Measurements from ENCODE around the gene TTC34.
"Not testable (repeated sequence)": the region's sequence is repeated elsewhere in the genome, so short reads cannot be mapped to it uniquely, and the experiment has no call there.

TTC34 gene

DNA sequence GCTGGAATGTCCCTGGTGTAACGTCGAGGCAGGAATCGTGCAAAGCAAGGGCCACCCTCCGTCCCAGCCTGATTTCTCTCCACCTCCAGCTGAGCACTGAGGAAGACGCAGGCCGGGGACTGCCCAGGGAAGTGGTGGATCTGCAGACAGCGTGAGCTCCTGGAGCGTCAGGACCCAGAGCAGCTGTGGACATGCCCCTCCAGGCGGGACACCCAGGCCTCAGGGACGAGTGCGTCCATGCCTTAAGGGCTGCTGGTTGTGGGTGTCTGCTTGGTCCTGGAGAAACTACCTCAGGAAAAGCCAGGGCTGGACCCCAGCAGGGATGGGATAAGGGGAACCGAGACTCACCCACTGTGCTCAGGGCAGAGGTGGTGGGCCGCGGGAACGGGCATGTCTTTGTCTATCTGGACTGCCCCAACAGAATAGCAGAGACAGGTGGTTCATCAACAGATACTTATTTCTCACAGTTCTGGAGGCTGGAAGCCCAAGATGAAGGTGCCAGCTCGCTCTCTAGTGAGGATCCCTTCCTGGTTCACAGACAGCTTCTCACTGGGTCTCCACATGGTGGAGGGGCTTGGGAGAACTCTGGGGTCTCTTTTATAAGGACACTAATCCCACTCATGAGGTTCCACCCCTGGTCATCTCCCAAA, 162.9 kb downstream of the TTC34 start:
- DNase-seq = no peak

DNA sequence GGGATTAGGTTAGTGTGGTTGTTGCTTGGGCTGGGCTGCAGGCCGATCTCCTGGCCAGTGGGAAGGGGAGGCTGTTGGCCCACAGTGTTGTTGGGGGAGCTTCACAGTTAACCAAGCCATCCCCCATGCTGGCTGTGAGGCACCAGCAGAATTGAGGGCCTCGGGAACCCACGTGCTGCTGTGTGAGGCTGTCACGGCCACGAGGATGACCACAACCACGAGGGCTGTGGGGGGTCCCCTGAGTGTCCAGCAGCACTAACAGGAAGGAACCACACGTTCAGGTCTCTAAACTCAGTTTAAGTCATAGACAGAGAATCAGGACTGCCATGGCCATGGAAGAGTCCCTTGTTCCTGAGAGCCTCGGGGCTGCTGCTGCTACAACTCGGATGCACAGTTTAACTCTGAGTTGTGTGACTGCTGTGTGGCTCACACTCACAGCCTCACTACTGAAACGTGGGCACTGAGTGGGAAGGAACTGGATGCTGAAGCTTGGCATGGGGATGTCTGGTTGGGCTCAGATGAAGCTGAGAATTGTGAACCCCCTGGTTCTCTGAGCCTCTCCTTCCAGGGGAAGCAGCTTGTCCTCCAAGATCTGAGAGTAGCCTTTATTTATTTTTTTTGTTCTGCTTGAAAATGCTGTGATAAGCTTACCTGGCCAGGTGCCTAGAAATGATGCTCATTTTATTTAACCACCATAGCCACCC, 163.9 kb downstream of the TTC34 start:
- no peak for DNase-seq

DNA sequence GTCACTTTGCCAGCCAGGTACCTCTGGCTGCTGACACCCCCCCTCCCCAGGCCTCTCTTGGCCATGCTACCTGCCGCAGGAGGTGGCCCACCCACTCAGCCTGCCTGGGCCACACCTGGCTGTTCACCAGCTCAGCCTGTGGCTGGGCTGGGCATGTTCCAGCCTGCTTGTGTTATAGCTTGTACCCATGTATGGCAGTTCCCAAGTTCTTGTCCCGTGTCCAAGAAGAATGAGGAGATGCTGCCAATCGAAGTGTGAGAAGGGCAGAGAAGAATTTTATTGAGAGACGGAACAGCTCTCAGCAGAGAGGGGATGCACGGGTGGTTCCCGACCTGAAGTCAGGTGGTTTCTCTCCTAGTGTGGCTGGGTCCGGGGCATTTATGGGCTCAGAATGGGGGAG, 164.8 kb downstream of the TTC34 start:
- DNase-seq = no peak

DNA sequence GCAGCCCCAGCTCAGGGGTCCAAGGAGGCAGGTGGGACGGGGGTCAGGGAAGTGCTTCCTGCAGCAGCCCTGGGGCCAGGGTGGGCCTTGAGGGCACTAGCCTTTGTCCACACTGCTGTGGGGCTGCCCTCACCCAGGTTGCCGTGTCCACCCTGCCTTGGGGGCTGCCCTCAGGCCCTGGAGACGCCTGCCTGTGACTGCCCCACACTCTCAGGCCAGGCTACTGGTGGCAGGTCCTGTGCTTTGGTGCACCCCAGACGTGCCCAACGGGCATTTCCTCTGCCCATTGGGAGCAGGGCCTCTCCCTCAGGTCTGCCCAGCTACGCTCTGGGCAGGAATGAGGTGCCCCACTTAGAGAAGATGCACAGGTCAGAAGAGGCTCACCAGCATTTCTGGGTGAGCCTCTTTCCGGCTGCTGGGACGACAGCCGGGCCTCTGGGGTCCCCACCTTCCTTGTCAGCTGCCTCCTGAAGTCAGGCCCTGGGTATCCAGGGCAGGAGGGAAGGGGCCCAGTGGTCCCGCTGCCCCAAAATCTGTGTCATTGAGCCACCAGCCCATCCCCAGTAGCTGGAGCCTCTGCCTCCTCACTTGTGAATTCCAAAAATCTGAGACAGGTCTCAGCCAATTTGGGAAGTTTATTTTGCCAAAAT, 166.0 kb downstream of the TTC34 start:
- no peak for DNase-seq

DNA sequence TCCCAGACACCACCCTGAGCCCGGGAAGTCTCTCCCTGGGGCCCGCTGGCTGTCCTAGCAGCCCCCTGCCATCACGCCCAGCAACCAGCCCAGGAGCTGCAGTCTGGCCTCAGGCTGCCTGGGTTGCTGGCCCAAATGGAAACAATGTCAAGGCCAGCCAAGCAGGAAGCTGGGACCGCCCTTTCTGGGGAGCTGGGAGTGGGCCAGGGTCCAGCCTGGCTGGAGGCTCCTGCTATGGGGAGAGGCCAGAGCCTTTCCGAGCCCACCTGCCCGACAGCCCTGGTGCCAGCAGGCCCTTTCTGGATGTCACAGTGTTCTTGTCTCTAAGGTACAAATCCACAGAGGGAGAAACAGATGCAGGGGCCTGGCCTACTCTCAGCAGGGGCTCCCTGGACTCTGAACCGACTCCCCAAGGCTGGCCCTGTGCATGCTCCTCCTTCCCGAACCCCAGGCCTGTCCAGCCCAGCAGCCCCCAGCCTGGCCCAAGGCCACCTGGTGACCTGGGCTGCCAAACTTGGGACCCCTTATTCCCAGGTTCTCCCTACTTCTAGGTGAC, 167.5 kb downstream of the TTC34 start:
- DNase-seq = no peak

DNA sequence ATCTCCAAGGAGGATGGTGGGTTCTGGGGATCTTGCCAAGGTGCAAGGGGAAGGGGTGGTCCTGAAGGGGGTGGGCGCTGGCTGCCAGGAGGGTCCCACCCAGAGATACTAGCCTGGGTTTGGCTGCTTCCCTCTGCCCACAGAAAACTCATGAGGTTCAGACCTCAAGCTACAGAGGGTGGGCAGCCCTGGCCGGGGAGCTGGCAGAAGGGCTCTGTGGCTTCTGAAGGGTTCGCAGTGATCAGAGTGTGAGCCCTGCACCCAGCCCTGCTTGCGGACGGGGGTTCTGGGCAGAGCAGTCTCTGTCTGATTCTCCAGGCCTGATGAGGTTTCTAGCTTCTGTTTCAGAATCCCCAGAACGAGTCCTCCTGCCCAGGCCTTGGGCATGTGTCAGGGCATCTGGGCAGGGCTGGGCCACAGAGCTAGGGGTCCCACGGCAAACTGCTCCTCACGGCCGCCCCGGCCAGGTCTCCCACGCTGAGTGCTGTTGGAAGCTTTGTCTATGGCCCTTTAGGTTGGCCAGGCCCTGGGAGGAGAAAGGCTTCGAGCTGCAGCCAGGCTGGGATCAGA, 168.0 kb downstream of the TTC34 start:
- no peak for DNase-seq

DNA sequence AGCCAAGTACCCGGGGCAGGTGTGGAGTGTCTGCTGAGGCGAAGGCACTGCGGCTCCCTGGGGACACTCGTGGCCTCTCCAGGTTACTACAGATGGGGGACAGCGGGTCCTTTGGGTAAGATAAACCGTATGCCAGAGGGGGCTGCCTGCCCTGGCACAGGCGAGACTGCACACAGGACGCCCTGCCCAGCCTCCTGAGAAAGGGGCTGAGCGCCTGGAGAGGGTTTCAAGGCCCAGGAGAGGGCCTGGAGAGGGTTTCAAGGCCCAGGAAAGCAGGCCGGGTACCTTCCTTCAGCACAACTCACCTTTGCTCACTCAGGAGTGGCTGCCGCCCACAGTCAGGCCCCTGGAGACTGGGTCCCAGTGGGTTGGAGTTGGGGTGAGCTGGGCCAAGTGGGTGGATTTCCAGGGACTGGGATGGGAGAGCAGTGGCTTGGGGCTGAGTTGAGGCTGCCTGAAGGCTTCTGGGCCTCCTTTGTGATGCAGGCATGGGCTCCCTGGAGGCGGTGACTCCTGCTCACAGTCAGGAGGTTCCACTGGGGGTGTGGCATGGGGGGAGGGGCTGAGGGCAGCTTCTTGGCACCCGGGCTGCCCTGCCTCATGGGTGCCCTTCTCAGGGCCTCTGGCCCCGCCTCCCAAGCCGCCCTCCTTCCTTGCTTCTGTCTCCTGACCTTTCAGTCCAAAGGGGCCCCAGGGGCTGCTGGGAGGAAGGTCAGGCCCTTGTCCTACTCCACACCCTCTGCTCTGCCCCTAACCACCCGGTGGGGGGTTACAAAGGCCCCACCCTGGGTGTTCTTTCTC, 168.7 kb downstream of the TTC34 start, which contains the start of gene MMEL1:
TSS of gene MMEL1 (minus strand) at position 456 of the 801 bp plus-strand sequence. CDS start 3,532 bp downstream, outside the sequence.
- no peak for DNase-seq

DNA sequence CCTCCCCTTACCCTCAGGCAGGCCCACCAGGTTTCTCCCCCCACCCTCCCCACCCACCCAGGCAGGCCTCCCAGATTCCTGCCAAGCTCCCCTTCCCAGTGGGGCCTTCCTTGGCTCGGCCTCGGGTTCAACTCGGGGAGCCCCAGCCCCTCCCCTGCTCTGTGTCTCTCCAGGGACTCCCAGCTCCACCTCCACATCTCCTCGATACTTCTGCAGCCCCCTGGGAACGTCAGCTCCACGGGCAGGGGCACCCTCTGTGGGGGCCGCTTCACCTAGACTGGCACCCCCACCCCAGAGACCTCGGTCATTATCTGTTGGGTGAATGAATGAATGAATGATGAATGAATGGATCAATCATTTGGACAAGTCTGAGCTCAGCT, 169.5 kb downstream of the TTC34 start:
- no peak for DNase-seq

DNA sequence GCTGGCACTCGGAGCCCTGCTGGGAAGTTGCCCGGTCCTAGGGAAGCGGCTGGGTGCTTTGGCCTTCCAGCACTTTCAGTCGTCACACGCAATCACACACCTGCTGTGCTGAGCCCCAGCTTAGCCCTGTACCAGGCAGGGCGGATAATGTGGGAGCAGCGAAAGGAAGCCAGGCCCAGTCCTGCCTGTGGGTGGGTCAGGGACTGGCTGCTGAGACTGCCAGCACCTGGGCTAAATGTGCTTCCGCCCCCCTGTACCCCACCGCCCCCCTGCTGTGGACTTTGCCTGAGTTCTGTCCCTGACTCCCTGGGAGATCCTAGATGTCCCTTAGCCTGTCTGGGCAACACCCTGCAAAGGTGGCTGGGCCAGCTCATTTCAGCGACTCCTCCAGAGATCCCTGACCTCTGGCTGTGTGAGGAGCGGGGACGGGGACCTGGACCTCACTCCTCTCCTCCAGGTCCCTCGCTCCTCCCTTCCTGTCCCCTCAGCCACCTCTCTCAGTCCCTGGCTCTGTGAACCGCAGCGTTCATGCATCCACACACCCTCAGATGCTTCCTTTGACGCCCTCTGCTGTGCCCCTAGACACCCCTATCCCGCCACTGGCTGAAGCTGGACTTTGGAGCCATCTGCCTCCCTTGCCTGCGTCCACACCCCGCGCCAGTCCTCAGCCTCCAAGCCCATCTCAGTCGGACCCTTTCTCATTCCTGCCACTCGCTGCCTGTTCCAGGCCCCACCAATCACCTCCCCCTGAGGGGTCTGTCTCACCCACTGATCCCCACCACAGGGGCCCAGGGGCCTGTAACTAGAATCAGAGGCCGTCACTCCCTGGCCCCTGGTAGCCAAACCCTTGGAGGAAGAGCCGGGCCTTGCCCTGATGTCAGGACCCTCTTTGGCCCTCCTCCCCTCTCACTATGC, 170.1 kb downstream of the TTC34 start:
- no peak for DNase-seq

DNA sequence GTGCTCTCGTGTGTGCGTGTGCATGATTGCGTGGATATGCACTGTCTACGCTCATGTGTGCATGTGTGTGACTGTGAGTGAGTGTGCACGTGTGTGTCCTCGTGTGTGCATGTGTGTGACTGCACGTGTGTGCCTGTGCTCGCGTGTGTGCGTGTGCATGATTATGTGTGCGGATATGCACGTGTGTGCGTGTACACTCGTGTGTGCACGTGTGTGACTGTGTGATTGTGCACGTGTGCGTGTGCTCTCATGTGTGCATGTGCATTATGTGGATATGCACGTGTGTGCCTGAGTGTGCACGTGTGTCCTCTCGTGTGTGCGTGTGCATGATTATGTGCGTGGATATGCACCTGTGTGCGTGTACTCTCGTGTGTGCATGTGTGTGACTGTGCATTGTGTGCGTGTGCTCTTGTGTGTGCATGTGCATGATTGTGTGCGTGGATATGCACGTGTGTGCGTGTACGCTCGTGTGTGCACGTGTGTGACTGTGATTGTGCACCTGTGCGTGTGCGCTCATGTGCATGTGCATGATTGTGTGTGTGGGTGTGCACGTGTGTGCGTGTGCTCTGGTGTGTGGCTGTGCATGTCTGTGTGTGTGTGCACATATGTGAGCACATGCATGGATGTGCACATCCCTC, 170.9 kb downstream of the TTC34 start:
- no peak for DNase-seq

DNA sequence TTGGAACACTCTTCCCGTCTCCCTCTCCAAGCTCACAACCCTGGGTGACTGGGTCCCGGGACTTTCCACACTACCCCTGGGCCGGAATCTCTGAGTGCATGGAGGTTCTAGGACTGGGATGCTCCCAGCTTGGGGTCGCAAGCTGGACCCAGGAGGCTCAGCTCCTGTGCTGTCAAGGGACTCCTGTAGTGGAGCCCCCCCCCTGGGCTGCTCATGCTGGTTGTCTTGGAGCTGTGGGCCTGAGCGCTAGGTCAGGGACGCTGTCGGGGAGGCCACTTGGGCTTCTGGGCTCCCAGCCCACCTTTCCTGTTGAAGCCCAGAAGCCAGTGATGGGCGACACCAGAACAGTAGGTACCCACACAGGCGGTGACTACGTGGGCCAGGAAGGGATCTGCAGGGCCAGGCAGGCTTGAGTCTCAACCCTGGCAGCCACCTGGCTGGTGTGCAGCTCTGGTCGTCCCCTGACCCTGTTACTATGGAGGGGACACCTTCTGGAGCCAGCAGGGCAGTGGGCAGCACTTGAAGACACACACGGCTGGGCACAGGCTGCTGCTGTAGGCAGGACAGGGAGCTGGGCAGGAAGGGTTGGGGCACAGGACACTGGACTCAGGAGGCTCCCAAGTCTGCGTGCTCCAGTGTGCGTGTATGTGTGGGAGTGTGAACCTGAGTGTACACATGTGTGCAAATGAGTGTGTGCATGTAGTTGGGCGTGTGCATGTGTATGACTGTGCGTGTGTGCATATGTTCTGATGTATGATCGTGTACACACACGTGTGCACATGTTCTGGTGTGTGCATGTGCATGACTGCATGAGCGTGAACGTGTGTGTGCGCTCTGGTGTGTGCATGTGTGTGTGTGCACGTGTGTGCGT, 171.6 kb downstream of the TTC34 start:
- DNase-seq = no peak

DNA sequence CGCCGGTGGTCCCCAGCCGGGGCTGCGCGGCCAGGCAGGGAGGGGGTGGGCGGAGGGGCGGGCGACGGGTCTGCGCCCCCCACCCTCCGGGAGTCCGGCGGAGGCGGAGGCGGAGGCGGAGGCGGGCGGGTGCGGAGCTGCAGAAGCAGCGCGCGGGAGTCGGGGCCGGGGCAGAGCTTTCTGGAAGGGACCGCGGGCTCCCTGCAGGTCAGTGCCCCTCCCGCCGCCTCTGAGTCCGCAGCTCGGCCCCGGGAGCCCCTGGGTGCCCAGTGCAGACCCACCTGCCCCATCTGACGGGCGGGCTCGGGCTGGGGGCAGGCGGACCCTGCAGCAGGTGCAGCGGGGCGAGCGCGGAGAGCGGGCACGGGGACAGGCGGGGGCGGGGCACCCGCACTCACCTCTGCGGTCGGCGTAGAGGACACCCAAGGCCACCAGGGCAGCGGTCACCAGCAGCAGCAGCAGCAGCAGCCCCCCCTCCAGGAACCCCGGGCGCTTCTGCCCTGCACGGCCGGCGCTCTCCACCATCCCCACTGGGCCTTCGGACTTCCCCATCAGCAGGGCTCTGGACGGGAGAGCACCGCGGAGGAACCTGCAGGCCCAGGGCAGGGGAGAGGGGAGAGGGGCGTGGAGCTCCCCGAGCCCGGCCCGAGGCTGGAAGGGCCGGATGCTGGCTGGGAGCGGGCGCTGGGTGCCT, 172.4 kb downstream of the TTC34 start:
- no peak for DNase-seq

DNA sequence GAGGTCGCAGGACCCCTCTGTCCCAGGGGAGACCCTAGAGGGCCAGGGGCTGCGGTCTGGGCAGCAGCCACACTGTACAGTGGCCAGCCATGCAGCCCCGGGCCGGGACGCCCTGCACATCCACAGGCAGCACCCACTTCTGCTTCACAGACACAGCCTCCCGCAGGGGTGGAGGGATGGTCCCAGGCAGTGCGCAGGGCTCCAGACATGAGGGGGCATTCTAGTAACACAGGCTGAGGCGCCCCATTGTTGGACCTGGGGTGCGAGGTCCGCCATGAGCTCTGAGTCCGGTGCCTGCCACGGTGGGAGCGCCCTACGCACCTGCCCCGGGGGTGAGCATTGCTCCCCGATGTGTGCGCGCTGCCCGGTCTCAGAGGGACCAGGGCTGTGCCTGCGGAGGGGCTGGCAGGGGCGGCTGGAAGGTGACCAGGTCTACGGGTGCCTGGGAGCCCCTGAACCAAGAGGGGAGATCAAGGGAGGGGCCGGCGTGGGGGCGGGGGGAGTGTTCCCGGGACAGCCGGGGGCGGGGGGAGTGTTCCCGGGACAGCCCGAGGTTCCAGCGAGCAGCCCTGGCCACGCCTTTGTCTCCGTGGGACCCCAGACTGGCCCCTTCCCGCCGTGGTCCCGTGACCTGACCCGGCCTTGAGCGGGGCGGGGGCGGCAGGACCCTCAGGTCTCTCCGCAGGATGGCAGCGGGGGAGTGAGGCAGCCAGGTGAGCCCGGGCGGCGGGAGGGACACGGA, 173.1 kb downstream of the TTC34 start:
- no peak for DNase-seq

DNA sequence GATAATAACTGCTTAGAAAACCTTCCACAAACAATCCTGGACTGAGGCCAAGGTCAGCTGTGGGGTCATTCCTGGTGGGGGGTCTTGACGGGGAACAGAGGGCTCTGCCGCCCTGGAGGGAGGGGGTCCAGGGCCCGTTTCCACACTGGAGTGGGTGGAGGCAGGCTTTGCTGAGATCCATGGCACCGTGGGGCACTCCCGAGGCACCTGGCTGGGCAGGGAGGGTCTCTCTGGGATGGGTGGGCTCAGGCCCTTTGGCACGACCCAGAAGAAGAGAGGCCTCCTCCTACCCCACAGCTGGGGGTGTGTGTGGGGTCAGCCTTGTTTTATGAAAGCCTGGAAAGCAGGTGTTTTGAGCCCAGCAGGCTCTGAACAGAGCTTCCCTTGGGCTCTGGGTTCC, 173.7 kb downstream of the TTC34 start:
- DNase-seq = no peak

DNA sequence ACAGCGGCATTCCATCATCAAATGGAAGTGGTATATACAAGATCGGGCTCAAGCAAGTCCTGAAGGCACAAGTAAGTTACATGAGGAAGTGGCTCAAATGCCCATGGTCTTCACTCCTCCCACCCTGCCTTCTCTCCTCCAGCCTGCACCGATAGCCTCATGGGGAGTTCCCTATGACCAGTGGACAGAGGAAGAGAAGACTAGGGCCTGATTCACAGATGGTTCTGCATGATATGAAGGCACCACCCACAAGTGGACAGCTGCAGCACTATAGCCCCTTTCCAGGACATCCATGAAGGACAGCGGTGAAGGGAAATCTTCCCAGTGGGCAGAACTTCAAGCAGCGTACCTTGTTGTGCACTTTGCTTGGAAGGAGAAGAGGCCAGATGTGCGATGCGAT, 175.7 kb downstream of the TTC34 start:
- not testable (repeated sequence) for DNase-seq

DNA sequence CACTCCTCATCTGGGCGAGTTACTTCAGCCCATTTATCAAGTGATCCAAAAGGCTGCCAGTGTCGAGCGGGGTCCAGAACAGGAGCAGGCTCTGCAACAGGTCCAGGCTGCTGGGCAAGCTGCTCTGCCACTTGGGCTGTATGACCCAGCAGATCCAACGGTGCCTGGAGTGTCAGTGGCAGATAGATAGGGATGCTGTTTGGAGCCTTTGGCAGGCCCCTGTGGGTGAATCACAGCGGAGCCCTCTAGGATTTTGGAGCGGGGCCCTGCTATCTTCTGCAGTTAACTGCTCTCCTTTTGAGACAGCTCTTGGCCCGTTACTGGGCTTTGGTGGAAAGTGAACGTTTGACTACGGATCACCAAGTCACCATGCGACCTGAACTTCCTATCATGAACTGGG, 176.2 kb downstream of the TTC34 start:
- no peak for DNase-seq

DNA sequence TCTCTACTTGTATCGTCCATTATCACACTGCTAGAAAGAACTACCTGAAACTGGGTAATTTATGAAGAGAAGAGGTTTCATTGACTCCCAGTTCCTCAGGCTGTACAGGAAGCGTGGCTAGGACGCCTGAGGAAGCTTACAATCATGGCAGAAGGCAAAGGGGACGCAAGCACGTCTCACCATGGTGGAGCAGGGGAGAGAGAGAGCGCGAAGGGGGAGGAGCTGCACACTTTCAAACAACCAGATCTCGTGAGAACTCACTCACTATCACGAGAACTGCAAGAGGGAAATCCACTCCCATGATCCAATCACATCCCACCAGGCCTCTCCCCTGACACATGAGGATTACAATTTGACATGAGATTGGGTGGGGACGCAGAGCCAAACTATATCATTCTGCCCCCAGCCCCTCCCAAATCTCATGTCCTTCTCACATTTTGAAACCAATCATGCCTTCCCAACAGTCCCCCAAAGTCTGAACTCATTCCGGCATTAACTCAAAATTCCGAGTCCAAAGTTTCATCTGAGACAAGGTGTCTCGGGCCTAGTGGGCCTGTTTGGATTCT, 176.7 kb downstream of the TTC34 start:
- no peak for DNase-seq

Measured in activated T-cell treated with anti-CD3 and anti-CD28 coated beads for 4 hours (primary cell).